ENCODE data around the gene MAG. TPM values are rescaled to one million over a fixed set of nuclear protein-coding genes. Genes with fewer than 3 reads are reported as not detected.

The MAG gene
- total and polyA plus RNA-seq, 2 of the 8 experiments (the other 6 are each of a cell fraction or from before 2014, with no cell fraction given) = 0.20 to 1.3 TPM

DNA sequence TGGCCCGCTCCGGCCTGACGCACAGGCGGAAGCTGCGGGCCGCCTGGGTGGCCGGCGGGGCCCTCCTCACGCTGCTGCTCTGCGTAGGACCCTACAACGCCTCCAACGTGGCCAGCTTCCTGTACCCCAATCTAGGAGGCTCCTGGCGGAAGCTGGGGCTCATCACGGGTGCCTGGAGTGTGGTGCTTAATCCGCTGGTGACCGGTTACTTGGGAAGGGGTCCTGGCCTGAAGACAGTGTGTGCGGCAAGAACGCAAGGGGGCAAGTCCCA lies 60.2 kb downstream of the MAG start (continued):
- TF ChIP-seq, protein P1, sequence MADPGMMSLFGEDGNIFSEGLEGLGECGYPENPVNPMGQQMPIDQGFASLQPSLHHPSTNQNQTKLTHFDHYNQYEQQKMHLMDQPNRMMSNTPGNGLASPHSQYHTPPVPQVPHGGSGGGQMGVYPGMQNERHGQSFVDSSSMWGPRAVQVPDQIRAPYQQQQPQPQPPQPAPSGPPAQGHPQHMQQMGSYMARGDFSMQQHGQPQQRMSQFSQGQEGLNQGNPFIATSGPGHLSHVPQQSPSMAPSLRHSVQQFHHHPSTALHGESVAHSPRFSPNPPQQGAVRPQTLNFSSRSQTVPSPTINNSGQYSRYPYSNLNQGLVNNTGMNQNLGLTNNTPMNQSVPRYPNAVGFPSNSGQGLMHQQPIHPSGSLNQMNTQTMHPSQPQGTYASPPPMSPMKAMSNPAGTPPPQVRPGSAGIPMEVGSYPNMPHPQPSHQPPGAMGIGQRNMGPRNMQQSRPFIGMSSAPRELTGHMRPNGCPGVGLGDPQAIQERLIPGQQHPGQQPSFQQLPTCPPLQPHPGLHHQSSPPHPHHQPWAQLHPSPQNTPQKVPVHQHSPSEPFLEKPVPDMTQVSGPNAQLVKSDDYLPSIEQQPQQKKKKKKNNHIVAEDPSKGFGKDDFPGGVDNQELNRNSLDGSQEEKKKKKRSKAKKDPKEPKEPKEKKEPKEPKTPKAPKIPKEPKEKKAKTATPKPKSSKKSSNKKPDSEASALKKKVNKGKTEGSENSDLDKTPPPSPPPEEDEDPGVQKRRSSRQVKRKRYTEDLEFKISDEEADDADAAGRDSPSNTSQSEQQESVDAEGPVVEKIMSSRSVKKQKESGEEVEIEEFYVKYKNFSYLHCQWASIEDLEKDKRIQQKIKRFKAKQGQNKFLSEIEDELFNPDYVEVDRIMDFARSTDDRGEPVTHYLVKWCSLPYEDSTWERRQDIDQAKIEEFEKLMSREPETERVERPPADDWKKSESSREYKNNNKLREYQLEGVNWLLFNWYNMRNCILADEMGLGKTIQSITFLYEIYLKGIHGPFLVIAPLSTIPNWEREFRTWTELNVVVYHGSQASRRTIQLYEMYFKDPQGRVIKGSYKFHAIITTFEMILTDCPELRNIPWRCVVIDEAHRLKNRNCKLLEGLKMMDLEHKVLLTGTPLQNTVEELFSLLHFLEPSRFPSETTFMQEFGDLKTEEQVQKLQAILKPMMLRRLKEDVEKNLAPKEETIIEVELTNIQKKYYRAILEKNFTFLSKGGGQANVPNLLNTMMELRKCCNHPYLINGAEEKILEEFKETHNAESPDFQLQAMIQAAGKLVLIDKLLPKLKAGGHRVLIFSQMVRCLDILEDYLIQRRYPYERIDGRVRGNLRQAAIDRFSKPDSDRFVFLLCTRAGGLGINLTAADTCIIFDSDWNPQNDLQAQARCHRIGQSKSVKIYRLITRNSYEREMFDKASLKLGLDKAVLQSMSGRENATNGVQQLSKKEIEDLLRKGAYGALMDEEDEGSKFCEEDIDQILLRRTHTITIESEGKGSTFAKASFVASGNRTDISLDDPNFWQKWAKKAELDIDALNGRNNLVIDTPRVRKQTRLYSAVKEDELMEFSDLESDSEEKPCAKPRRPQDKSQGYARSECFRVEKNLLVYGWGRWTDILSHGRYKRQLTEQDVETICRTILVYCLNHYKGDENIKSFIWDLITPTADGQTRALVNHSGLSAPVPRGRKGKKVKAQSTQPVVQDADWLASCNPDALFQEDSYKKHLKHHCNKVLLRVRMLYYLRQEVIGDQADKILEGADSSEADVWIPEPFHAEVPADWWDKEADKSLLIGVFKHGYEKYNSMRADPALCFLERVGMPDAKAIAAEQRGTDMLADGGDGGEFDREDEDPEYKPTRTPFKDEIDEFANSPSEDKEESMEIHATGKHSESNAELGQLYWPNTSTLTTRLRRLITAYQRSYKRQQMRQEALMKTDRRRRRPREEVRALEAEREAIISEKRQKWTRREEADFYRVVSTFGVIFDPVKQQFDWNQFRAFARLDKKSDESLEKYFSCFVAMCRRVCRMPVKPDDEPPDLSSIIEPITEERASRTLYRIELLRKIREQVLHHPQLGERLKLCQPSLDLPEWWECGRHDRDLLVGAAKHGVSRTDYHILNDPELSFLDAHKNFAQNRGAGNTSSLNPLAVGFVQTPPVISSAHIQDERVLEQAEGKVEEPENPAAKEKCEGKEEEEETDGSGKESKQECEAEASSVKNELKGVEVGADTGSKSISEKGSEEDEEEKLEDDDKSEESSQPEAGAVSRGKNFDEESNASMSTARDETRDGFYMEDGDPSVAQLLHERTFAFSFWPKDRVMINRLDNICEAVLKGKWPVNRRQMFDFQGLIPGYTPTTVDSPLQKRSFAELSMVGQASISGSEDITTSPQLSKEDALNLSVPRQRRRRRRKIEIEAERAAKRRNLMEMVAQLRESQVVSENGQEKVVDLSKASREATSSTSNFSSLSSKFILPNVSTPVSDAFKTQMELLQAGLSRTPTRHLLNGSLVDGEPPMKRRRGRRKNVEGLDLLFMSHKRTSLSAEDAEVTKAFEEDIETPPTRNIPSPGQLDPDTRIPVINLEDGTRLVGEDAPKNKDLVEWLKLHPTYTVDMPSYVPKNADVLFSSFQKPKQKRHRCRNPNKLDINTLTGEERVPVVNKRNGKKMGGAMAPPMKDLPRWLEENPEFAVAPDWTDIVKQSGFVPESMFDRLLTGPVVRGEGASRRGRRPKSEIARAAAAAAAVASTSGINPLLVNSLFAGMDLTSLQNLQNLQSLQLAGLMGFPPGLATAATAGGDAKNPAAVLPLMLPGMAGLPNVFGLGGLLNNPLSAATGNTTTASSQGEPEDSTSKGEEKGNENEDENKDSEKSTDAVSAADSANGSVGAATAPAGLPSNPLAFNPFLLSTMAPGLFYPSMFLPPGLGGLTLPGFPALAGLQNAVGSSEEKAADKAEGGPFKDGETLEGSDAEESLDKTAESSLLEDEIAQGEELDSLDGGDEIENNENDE (IDR thresholded peaks at IDR 0.05; ENCODE audit: insufficient replicate concordance, low read length) = no peak
- TF ChIP-seq CBX5 (IDR thresholded peaks at IDR 0.05; ENCODE audit: low read depth, low read length) (no peak), EZH2 (IDR thresholded peaks at IDR 0.05; ENCODE audit: low read depth, low read length, severe bottlenecking) (no peak), CHD2 (IDR thresholded peaks at IDR 0.05; ENCODE audit: low read length) (no peak), SIN3A (conservative IDR thresholded peaks at IDR 0.05 in 1 of 2, IDR thresholded peaks at IDR 0.05 in 1 of 2; ENCODE audit: low read depth in 1 of 2, low read length in 2 of 2) (no peak)

Data from H1 (cell line).